NCI-H2196 treated with DMSO at 0.1 percent for 48 hours (cell line): ENCODE data around the gene STPG1.

Experiments used
- DNase-seq: peaks from one replicate; lab custom pipeline; 2025; ENCODE audit not compliant: unreplicated experiment; lab: John Stamatoyannopoulos, UW

STPG1 gene

GRCh38 chr1:24393892-24394291 lies 19.7 kb downstream of the STPG1 start:
- no peak for DNase-seq

- DNase-seq = no peak
Observed at GRCh38 chr1:24392982-24393650, 20.5 kb downstream of the STPG1 start.

- no peak for DNase-seq
Observed at GRCh38 chr1:24392604-24392946, 21.0 kb downstream of the STPG1 start.

- DNase-seq = peak; percentile 48
Observed at GRCh38 chr1:24391882-24392603, 21.5 kb downstream of the STPG1 start.

GRCh38 chr1:24390924-24391782 lies 22.4 kb downstream of the STPG1 start:
- DNase-seq = peak; percentile 40

GRCh38 chr1:24389231-24389678 lies 24.3 kb downstream of the STPG1 start:
- DNase-seq = no peak

GRCh38 chr1:24388331-24388885 lies 25.2 kb downstream of the STPG1 start:
- no peak for DNase-seq

GRCh38 chr1:24387636-24388175 lies 25.9 kb downstream of the STPG1 start:
- no peak for DNase-seq

- no peak for DNase-seq
Observed at GRCh38 chr1:24386931-24387330, 26.7 kb downstream of the STPG1 start.

GRCh38 chr1:24386241-24386640 lies 27.3 kb downstream of the STPG1 start:
- DNase-seq = no peak

GRCh38 chr1:24385160-24385940 lies 28.2 kb downstream of the STPG1 start:
- no peak for DNase-seq

- DNase-seq = no peak
Observed at GRCh38 chr1:24384251-24385090, 29.1 kb downstream of the STPG1 start.

- DNase-seq = no peak
Observed at GRCh38 chr1:24383381-24383940, 30.1 kb downstream of the STPG1 start.

GRCh38 chr1:24382165-24382577 lies 31.4 kb downstream of the STPG1 start:
- DNase-seq = no peak

GRCh38 chr1:24381256-24381655 lies 32.3 kb downstream of the STPG1 start:
- no peak for DNase-seq

GRCh38 chr1:24380508-24380907 lies 33.1 kb downstream of the STPG1 start:
- DNase-seq = no peak

- no peak for DNase-seq
Observed at GRCh38 chr1:24379733-24380315, 33.8 kb downstream of the STPG1 start.

GRCh38 chr1:24374891-24375786 lies 38.4 kb downstream of the STPG1 start:
- DNase-seq = no peak
